Measurements from ENCODE around the gene THRAP3. TPM values are rescaled to one million over a fixed set of nuclear protein-coding genes. Genes with fewer than 3 reads are reported as not detected.

Gene THRAP3
- total and polyA plus RNA-seq, 2 experiments from 2014 or later, result 127 to 161 TPM

- Mint-ChIP-seq H3K27me3 (ENCODE audit: insufficient read depth, low read depth, poor library complexity) (peaks cover 4% of the 10 kb centered on the region), H3K27ac (peak overlapping the region; percentile 42; the same call in 1 of the 2 replicates), H3K36me3 (ENCODE audit: low read depth) (peaks cover 30% of the 10 kb centered on the region), H3K9me3 (no peaks in the 10 kb centered on the region), H3K4me1 (peaks cover 11% of the 10 kb centered on the region), H3K4me3 (no peak overlapping the region)
- H3K79me2 ChIP-seq (replicated peaks; ENCODE audit: insufficient read depth), result peaks cover 97% of the 10 kb centered on the region
- no peaks in the 10 kb centered on the region for H3K36me3 ChIP-seq (ENCODE audit: insufficient read depth)
- peak overlapping the region; percentile 55; the same call in 1 of the 2 replicates for H3K27ac ChIP-seq (ENCODE audit: low read depth)
- H3F3A ChIP-seq (replicated peaks; ENCODE audit: low read depth), result no peaks in the 10 kb centered on the region
- ATAC-seq (no peak), DNase-seq (ENCODE audit: low spot score) (no peak)
- H3K27me3 ChIP-seq (ENCODE audit: insufficient read depth), result no peaks in the 10 kb centered on the region
- H3K4me1 ChIP-seq (ENCODE audit: insufficient read depth), result no peaks in the 10 kb centered on the region
- H4K20me1 ChIP-seq (replicated peaks; ENCODE audit: insufficient read depth), result peaks cover 85% of the 10 kb centered on the region
- no peak overlapping the region for H3K4me3 ChIP-seq
- H2AFZ ChIP-seq, result no peak overlapping the region
- H3K4me2 ChIP-seq, result no peak overlapping the region
- no peaks in the 10 kb centered on the region for H3K9me2 ChIP-seq (ENCODE audit: insufficient read depth)
- TF ChIP-seq ZNF331 (CRISPR knock-in tag; IDR thresholded peaks at IDR 0.05; ENCODE audit: low read depth), result no peak
- TF ChIP-seq POLR2AphosphoS5 (IDR thresholded peaks at IDR 0.05; ENCODE audit: low read depth), result no peak
- TF ChIP-seq, protein P1, sequence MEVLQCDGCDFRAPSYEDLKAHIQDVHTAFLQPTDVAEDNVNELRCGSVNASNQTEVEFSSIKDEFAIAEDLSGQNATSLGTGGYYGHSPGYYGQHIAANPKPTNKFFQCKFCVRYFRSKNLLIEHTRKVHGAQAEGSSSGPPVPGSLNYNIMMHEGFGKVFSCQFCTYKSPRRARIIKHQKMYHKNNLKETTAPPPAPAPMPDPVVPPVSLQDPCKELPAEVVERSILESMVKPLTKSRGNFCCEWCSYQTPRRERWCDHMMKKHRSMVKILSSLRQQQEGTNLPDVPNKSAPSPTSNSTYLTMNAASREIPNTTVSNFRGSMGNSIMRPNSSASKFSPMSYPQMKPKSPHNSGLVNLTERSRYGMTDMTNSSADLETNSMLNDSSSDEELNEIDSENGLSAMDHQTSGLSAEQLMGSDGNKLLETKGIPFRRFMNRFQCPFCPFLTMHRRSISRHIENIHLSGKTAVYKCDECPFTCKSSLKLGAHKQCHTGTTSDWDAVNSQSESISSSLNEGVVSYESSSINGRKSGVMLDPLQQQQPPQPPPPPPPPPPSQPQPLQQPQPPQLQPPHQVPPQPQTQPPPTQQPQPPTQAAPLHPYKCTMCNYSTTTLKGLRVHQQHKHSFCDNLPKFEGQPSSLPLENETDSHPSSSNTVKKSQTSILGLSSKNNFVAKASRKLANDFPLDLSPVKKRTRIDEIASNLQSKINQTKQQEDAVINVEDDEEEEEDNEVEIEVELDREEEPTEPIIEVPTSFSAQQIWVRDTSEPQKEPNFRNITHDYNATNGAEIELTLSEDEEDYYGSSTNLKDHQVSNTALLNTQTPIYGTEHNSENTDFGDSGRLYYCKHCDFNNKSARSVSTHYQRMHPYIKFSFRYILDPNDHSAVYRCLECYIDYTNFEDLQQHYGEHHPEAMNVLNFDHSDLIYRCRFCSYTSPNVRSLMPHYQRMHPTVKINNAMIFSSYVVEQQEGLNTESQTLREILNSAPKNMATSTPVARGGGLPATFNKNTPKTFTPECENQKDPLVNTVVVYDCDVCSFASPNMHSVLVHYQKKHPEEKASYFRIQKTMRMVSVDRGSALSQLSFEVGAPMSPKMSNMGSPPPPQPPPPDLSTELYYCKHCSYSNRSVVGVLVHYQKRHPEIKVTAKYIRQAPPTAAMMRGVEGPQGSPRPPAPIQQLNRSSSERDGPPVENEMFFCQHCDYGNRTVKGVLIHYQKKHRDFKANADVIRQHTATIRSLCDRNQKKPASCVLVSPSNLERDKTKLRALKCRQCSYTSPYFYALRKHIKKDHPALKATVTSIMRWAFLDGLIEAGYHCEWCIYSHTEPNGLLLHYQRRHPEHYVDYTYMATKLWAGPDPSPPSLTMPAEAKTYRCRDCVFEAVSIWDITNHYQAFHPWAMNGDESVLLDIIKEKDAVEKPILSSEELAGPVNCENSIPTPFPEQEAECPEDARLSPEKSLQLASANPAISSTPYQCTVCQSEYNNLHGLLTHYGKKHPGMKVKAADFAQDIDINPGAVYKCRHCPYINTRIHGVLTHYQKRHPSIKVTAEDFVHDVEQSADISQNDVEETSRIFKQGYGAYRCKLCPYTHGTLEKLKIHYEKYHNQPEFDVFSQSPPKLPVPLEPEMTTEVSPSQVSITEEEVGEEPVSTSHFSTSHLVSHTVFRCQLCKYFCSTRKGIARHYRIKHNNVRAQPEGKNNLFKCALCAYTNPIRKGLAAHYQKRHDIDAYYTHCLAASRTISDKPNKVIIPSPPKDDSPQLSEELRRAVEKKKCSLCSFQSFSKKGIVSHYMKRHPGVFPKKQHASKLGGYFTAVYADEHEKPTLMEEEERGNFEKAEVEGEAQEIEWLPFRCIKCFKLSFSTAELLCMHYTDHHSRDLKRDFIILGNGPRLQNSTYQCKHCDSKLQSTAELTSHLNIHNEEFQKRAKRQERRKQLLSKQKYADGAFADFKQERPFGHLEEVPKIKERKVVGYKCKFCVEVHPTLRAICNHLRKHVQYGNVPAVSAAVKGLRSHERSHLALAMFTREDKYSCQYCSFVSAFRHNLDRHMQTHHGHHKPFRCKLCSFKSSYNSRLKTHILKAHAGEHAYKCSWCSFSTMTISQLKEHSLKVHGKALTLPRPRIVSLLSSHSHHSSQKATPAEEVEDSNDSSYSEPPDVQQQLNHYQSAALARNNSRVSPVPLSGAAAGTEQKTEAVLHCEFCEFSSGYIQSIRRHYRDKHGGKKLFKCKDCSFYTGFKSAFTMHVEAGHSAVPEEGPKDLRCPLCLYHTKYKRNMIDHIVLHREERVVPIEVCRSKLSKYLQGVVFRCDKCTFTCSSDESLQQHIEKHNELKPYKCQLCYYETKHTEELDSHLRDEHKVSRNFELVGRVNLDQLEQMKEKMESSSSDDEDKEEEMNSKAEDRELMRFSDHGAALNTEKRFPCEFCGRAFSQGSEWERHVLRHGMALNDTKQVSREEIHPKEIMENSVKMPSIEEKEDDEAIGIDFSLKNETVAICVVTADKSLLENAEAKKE (CRISPR knock-in tag; IDR thresholded peaks at IDR 0.05), result no peak
Observed at GRCh38 chr1:36248250-36248894, 24.1 kb downstream of the THRAP3 start.

DNA sequence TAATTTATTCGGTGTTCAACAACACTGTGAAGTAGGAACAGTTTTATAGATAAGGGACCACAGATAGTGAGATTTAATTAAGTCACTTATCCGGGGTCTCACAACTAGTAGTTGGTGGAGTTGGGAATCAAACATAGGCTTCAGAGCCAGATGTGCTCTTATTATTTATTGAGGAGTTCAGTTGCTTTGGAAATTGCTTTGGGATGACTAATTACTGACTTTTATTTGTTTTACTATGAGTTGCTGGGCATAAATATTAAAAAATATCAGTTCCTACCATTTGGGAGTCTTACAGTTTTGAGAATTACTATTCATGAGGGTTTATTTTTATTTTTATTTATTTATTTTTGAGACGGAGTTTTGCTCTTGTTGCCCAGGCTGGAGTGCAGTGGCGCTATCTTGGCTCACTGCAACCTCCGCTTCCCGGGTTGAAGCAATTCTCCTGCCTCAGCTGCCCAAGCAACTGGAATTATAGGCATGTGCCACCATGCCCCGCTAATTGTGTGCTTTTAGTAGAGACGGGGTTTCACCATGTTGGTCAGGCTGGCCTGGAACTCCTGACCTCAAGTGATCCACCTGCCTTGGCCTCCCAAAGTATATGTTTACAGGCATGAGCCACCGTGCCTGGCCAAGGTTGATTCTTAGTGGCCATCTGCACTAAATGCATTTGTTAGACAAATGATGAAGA is 27.7 kb downstream of the THRAP3 start:
- H3K27ac ChIP-seq (ENCODE audit: low read depth), result peak overlapping the region; percentile 72
- ATAC-seq, result no peak
- no peaks in the 10 kb centered on the region for H3K36me3 ChIP-seq (ENCODE audit: insufficient read depth)
- H3K36me3 Mint-ChIP-seq (ENCODE audit: low read depth), result peaks cover 13% of the 10 kb centered on the region
- no peaks in the 10 kb centered on the region for H3K9me2 ChIP-seq (ENCODE audit: insufficient read depth)
- H3K27me3 ChIP-seq (ENCODE audit: insufficient read depth), result no peaks in the 10 kb centered on the region
- H3K4me3 ChIP-seq, result no peak overlapping the region
- H2AFZ ChIP-seq, result no peak overlapping the region
- no peaks in the 10 kb centered on the region; the same call in 1 of the 2 replicates for H3F3A ChIP-seq (replicated peaks; ENCODE audit: low read depth)
- DNase-seq (ENCODE audit: low spot score), result no peak
- no peaks in the 10 kb centered on the region for H3K4me1 ChIP-seq (ENCODE audit: insufficient read depth)
- H3K27ac Mint-ChIP-seq, result no peak overlapping the region
- peaks cover 100% of the 10 kb centered on the region for H3K79me2 ChIP-seq (replicated peaks; ENCODE audit: insufficient read depth)
- peaks cover 11% of the 10 kb centered on the region for H3K4me1 Mint-ChIP-seq
- peaks cover 79% of the 10 kb centered on the region for H4K20me1 ChIP-seq (replicated peaks; ENCODE audit: insufficient read depth)
- no peak overlapping the region for H3K4me2 ChIP-seq
- H3K9me3 Mint-ChIP-seq, result no peaks in the 10 kb centered on the region
- no peak overlapping the region for H3K4me3 Mint-ChIP-seq
- peaks cover 4% of the 10 kb centered on the region for H3K27me3 Mint-ChIP-seq (ENCODE audit: insufficient read depth, low read depth, poor library complexity)
- TF ChIP-seq NANOG (IDR thresholded peaks at IDR 0.05; ENCODE audit: borderline replicate concordance) (no peak), CTCF (conservative IDR thresholded peaks at IDR 0.05; ENCODE audit: low read depth in 2 of 2) (no peak)
